Measurements from ENCODE around the gene RAD51B.
"Not testable (repeated sequence)": the region's sequence is repeated elsewhere in the genome, so short reads cannot be mapped to it uniquely, and the experiment has no call there.

Gene RAD51B

GRCh38 chr14:68269136-68269927, 449.8 kb downstream of the RAD51B start:
- no peak for DNase-seq (ENCODE audit: low spot score)

- DNase-seq (ENCODE audit: low spot score), result no peak
These were observed 450.8 kb downstream of the RAD51B start for GRCh38 chr14:68270342-68270741.

- DNase-seq (ENCODE audit: low spot score), result no peak
These were observed 452.4 kb downstream of the RAD51B start for GRCh38 chr14:68271913-68272391.

GRCh38 chr14:68273413-68273812, 453.8 kb downstream of the RAD51B start:
- no peak for DNase-seq (ENCODE audit: low spot score)

GRCh38 chr14:68274725-68275124, 455.1 kb downstream of the RAD51B start:
- DNase-seq (ENCODE audit: low spot score), result no peak

- DNase-seq (ENCODE audit: low spot score), result no peak
These were observed 459.2 kb downstream of the RAD51B start for GRCh38 chr14:68278576-68279436.

GRCh38 chr14:68279437-68279720, 459.8 kb downstream of the RAD51B start:
- DNase-seq (ENCODE audit: low spot score), result no peak

- DNase-seq (ENCODE audit: low spot score), result no peak
These were observed 460.2 kb downstream of the RAD51B start for GRCh38 chr14:68279777-68280233.

- DNase-seq (ENCODE audit: low spot score), result no peak
These were observed 461.9 kb downstream of the RAD51B start for GRCh38 chr14:68281497-68281896.

GRCh38 chr14:68282479-68283377, 463.1 kb downstream of the RAD51B start:
- DNase-seq (ENCODE audit: low spot score), result no peak

GRCh38 chr14:68283378-68284123, 464.0 kb downstream of the RAD51B start:
- DNase-seq (ENCODE audit: low spot score), result no peak

GRCh38 chr14:68284333-68284732, 464.8 kb downstream of the RAD51B start:
- DNase-seq (ENCODE audit: low spot score), result no peak

GRCh38 chr14:68284834-68285233, 465.3 kb downstream of the RAD51B start:
- DNase-seq (ENCODE audit: low spot score), result no peak

- no peak for DNase-seq (ENCODE audit: low spot score)
These were observed 466.0 kb downstream of the RAD51B start for GRCh38 chr14:68285421-68286179.

- no peak for DNase-seq (ENCODE audit: low spot score)
These were observed 467.1 kb downstream of the RAD51B start for GRCh38 chr14:68286667-68287066.

GRCh38 chr14:68289452-68289851, 469.9 kb downstream of the RAD51B start:
- DNase-seq (ENCODE audit: low spot score), result not testable (repeated sequence)

- peak; percentile 81 for DNase-seq (ENCODE audit: low spot score)
These were observed 472.2 kb downstream of the RAD51B start for GRCh38 chr14:68291820-68292219.

GRCh38 chr14:68292441-68293215, 473.0 kb downstream of the RAD51B start:
- no peak for DNase-seq (ENCODE audit: low spot score)

GRCh38 chr14:68293404-68293803, 473.8 kb downstream of the RAD51B start:
- no peak for DNase-seq (ENCODE audit: low spot score)

Measured in SK-N-DZ (cell line).